Heart left ventricle (tissue), 16 donors: ENCODE results near the gene TMEM135. TPM values are rescaled to one million over a fixed set of nuclear protein-coding genes. Genes with fewer than 3 reads are reported as not detected.

ENCODE experiments used
- ATAC-seq, 4 donors: fragments of 200-7000 bp; cut with Tn5 transposase; one replicate each; pipeline ENCODE4 v1.9.1; 2020 to 2022; ENCODE audit warnings: moderate library complexity in 4 of 4, mild to moderate bottlenecking in 3 of 4, moderate number of reproducible peaks in 1 of 4
- DNase-seq, 5 donors: peaks; one replicate each; pipeline ENCODE4 v3.0.0-alpha.2; 2020
- H3K27ac ChIP-seq, 12 donors: fragments of 200-600 bp; sonication (generic) in 4 of 12; one replicate each; pipeline versions ENCODE4 v1.5.0 to v1.8.0; 2016 to 2022; ENCODE audit warnings: mild to moderate bottlenecking in 2 of 12
- H3K27me3 ChIP-seq, 9 donors: fragments of 200-600 bp; sonication (generic) in 2 of 9; one replicate each; pipeline versions ENCODE4 v1.5.1 to v1.8.0; 2016 to 2022; ENCODE audit warnings: mild to moderate bottlenecking in 3 of 9
- H3K36me3 ChIP-seq, 9 donors: fragments of 200-600 bp; sonication (generic) in 2 of 9; one replicate each; pipeline versions ENCODE4 v1.5.0 to v1.8.0; 2018 to 2022; ENCODE audit warnings: mild to moderate bottlenecking in 2 of 9
- H3K4me1 ChIP-seq, 12 donors: fragments of 200-600 bp; sonication (generic) in 4 of 12; one replicate each; pipeline versions ENCODE4 v1.5.0 to v1.8.0; 2016 to 2022; ENCODE audit warnings: mild to moderate bottlenecking in 3 of 12
- H3K4me3 ChIP-seq, 12 donors: fragments of 200-600 bp; sonication (generic) in 4 of 12; one replicate each; pipeline versions ENCODE4 v1.5.0 to v1.8.0; 2017 to 2022; ENCODE audit warnings: mild to moderate bottlenecking in 9 of 12, moderate library complexity in 4 of 12
- H3K9me3 ChIP-seq, 12 donors: fragments of 200-600 bp; sonication (generic) in 4 of 12; one replicate each; pipeline versions ENCODE4 v1.5.0 to v1.8.0; 2016 to 2022; ENCODE audit warnings: mild to moderate bottlenecking in 1 of 12
- POLR2A ChIP-seq, 2 donors: fragments of 450-650 bp; IDR thresholded peaks; one replicate each; pipeline ENCODE4 v1.6.1; 2017; ENCODE audit warnings: antibody characterized with exemption in 2 of 2, mild to moderate bottlenecking in 2 of 2, moderate library complexity in 2 of 2
- WGBS, 4 donors: extraction: QIAGEN DNeasy Blood & Tissue Kit in 2 of 4; methylation state at CpG; one replicate each; pipeline versions ENCODE4 v1.1.5 to v1.1.7; 2013 to 2018; 5-methylcytosine and 5-hydroxymethylcytosine counted together
- intact Hi-C, 10 donors: fragments of 100-400 bp; cut with DNase I; formaldehyde crosslinking; loops; one replicate each; pipeline versions ENCODE4 v1.11.1 to v1.14.2; 2022
- polyA plus RNA-seq, 2 donors: library from polyadenylated mRNA; stranded (reverse); fragments of 200-250 nt; gene quantifications; one replicate each; pipeline ENCODE4 v1.2.3, GENCODE V29; 2013
- total RNA-seq, 9 donors: library from RNA; depleted of rRNA in 2 of 9; stranded (reverse); fragments of >200 nt in 2 of 9; fragmentation: NEBNext Ultra II Directional in 3 of 9; extraction: Animal tissue kit (Norgen Biotek cat#: 25700) in 3 of 9; gene quantifications; one replicate each; pipeline versions ENCODE4 v1.1.0 to v1.2.4, GENCODE V29; 2016 to 2023
- TF ChIP-seq, protein P1 (sequence below), 12 donors: fragments of 200-600 bp; sonication (generic) in 4 of 12; IDR thresholded peaks; one replicate each; pipeline versions ENCODE4 v1.5.0 to v1.8.0; 2018 to 2022; ENCODE audit warnings: antibody characterized with exemption in 12 of 12, mild to moderate bottlenecking in 5 of 12
- donor health status: ischemic (EF 13 %, LVEDD 7.1; RV severe dilation, severe dysfunction).
- donor health status: healthy with polysubstance abuse.
- donor health status: DM: no; HTN: yes; CAD: no.
- donor health status: DM: no; HTN: no; CAD: no.
- donor health status: ischemic (EF 25% LVEDD 6.9; RV normal size, moderate dysfunction).
- donor health status: ischemic (EF 25% LVEDD 5.7; RV mildly dilated, moderate dysfunction).
- donor health status: healthy.
- donor health status: DM: yes; HTN: yes; CAD: no.
- donor health status: ischemic (EF 35%, LVEDD 5.7; RV mildly dilated, moderate dysfunction).
- donor health status: nonischemic (EF 11% LVEDD 7.7; RV severe dilation, severe dysfunction).
- donor health status: DM: yes; HTN: yes; CAD: no.
- donor health status: PGD.
- donor health status: ischemic (EF 29% LVEDD 5.4; RV normal size, mild dysfunction).
- donor health status: nonischemic (EF 23%, LVEDD 6.1; RV moderate dilation, normal function).

Gene TMEM135
- total and polyA plus RNA-seq, 11 donors: 3.9 to 22.7 (median 14.7) TPM

DNA sequence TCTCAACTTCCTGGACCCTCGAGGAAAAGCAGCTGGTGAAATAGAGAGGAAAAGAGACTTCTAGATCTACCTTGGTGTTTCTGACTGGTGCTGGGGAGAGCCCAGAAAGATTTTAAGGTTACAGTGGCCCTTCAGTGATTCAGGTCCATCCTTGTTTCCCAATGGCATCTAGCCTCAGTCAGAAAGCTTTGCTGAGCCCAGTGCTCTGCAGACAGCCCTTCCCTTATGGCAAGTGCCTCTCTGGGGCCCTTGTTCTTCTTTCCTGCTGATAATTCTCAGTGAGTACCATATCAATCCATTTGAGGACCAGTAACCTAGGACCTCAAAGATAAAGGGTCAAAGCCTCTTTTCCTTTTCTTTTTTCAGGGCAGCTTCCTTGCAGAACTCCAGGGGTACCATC, 25.1 kb upstream of the TMEM135 start:
- H3K36me3 ChIP-seq: no peaks in the 10 kb centered on the region
- no peak overlapping the region for H3K4me3 ChIP-seq
- no peaks in the 10 kb centered on the region for H3K9me3 ChIP-seq
- ATAC-seq: no peak
- no peak overlapping the region for H3K27ac ChIP-seq
- intact Hi-C loops: no loop called here
- 49 to 63% (median 56%) methylated on average over 1 of the region's 1 CpG for WGBS, 4 donors
- no peaks in the 10 kb centered on the region for H3K27me3 ChIP-seq
- TF ChIP-seq, protein P1, sequence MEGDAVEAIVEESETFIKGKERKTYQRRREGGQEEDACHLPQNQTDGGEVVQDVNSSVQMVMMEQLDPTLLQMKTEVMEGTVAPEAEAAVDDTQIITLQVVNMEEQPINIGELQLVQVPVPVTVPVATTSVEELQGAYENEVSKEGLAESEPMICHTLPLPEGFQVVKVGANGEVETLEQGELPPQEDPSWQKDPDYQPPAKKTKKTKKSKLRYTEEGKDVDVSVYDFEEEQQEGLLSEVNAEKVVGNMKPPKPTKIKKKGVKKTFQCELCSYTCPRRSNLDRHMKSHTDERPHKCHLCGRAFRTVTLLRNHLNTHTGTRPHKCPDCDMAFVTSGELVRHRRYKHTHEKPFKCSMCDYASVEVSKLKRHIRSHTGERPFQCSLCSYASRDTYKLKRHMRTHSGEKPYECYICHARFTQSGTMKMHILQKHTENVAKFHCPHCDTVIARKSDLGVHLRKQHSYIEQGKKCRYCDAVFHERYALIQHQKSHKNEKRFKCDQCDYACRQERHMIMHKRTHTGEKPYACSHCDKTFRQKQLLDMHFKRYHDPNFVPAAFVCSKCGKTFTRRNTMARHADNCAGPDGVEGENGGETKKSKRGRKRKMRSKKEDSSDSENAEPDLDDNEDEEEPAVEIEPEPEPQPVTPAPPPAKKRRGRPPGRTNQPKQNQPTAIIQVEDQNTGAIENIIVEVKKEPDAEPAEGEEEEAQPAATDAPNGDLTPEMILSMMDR (IDR thresholded peaks at IDR 0.05): no peak
- TF ChIP-seq POLR2A (IDR thresholded peaks at IDR 0.05): no peak
- peaks cover 0 to 23% (median 9%) of the 10 kb centered on the region in 12 donors for H3K4me1 ChIP-seq
- no peak for DNase-seq

GRCh38 chr11:87013912-87014825, 23.6 kb upstream of the TMEM135 start:
- H3K4me3 ChIP-seq: no peak overlapping the region
- 56 to 68% (median 62%) methylated on average over 5 of the region's 5 CpGs for WGBS, 4 donors
- peaks cover 0 to 20% (median 9%) of the 10 kb centered on the region in 12 donors for H3K4me1 ChIP-seq
- no peaks in the 10 kb centered on the region for H3K36me3 ChIP-seq
- ATAC-seq (peak in 2 of 4 donors; percentile 31 to 32), DNase-seq (no peak)
- peak overlapping the region in 5 of 12 donors; percentile 5 to 45 (median 32) for H3K27ac ChIP-seq
- TF ChIP-seq, protein P1 (IDR thresholded peaks at IDR 0.05): no peak
- TF ChIP-seq POLR2A (IDR thresholded peaks at IDR 0.05): no peak
- H3K9me3 ChIP-seq: no peaks in the 10 kb centered on the region
- H3K27me3 ChIP-seq: no peaks in the 10 kb centered on the region
- intact Hi-C loops: no loop called here

DNA sequence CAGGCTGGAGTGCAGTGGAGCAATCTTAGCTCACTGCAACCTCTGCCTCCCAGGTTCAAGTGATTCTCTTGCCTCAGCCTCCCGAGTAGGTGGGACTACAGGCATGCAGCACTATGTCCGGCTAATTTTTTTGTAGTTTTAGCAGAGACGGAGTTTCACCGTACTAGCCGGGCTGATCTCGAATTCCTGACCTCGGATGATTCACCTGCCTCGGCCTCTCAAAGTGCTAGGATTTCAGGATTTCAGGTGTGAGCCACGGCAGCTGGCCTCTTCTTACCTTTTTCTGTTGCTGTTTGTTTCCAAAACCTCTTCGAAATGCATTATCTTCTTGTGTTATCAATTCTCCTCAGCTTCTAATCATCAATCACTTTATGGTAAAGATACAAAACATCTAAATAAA, 22.1 kb upstream of the TMEM135 start:
- intact Hi-C loops: no loop called here
- H3K4me1 ChIP-seq: peaks cover 0 to 35% (median 18%) of the 10 kb centered on the region in 12 donors
- 91 to 98% (median 93%) methylated on average over 10 of the region's 10 CpGs for WGBS, 4 donors

More for the DNA sequence above, 22.1 kb upstream of the TMEM135 start:
- Histone ChIP-seq H3K4me3 (no peak overlapping the region), H3K27ac (no peak overlapping the region), H3K27me3 (no peaks in the 10 kb centered on the region), H3K9me3 (no peaks in the 10 kb centered on the region), H3K36me3 (no peaks in the 10 kb centered on the region)
- TF ChIP-seq, protein P1 (IDR thresholded peaks at IDR 0.05): no peak
- TF ChIP-seq POLR2A (IDR thresholded peaks at IDR 0.05): no peak
- DNase-seq (no peak), ATAC-seq (no peak)
